K562 (cell line): Measurements from ENCODE around the gene DPP10. TPM values are rescaled to one million over a fixed set of nuclear protein-coding genes. Genes with fewer than 3 reads are reported as not detected.

Experiments used
- ATAC-seq: fragments of 200-7000 bp; cut with Tn5 transposase; 3 replicates; pipeline ENCODE4 v1.9.1; 2020; ENCODE audit warnings: moderate library complexity
- BruUV-seq: library from RNA; stranded (reverse); fragments of 400-500 nt; replicated peaks from 2 replicates; lab custom pipeline; 2021; lab: Mats Ljungman, UMichigan
- CTCF ChIA-PET: fragments of 300-600 bp; formaldehyde crosslinking; extraction: SDS; loops from one replicate; lab custom pipeline; 2021; ENCODE audit warnings: low intra/inter-chr PET ratio; lab: Yijun Ruan, JAX
- POLR2A ChIA-PET: fragments of 300-600, 350-650 bp; sonication (Branson Sonifier 250); formaldehyde crosslinking; extraction: SDS; loops from one replicate; lab custom pipeline; 2021; ENCODE audit warnings: antibody characterized with exemption, inconsistent platforms; lab: Yijun Ruan, JAX
- DNase-seq, 4 experiments: peaks; one replicate each; pipeline versions ENCODE4 v3.0.0 to v3.0.0-alpha.2; 2011 to 2018; ENCODE audit warnings: low spot score in 3 of 4, mixed read lengths in 3 of 4; ENCODE audit errors: extremely low read depth in 1 of 4
- FAIRE-seq: peaks from 2 replicates; lab custom pipeline; 2011; peaks lifted over from hg19 to GRCh38; lab: Jason Lieb, UNC
- H2AFZ ChIP-seq: 2 replicates; pipeline ENCODE4 v1.6.0; 2011; ENCODE audit warnings: low read depth, low read length, control low read depth, inconsistent platforms
- H3K27ac ChIP-seq: fragments of 200-600 bp; 3 replicates; pipeline ENCODE4 v1.8.0; 2011; ENCODE audit warnings: low read depth, mild to moderate bottlenecking, control low read depth, inconsistent platforms, low read length, moderate library complexity, mixed read lengths; ENCODE audit errors: extremely low read depth
- H3K27me3 ChIP-seq, 2 experiments: fragments of 300-600 bp in 1 of 2; 2 replicates in 1 of 2; 3 replicates in 1 of 2; pipeline versions ENCODE4 v1.6.0 to v1.8.0; 2011; ENCODE audit warnings: inconsistent platforms in 2 of 2, low read length in 2 of 2, mild to moderate bottlenecking in 1 of 2, mixed read lengths in 1 of 2, moderate library complexity in 1 of 2; ENCODE audit not compliant: control insufficient read depth in 2 of 2, insufficient read depth in 2 of 2
- H3K36me3 ChIP-seq: fragments of 300-600 bp; 3 replicates; pipeline ENCODE4 v1.8.0; 2011; ENCODE audit warnings: mild to moderate bottlenecking, low read length, inconsistent platforms; ENCODE audit not compliant: control insufficient read depth, insufficient read depth
- H3K4me1 ChIP-seq, 2 experiments: fragments of 200-600 bp in 1 of 2; replicated peaks in 1 of 2; 2 replicates in 1 of 2; 3 replicates in 1 of 2; pipeline versions ENCODE4 v1.5.1 to v1.8.0; 2011; ENCODE audit warnings: inconsistent platforms in 2 of 2, low read length in 2 of 2, mild to moderate bottlenecking in 1 of 2, mixed read lengths in 1 of 2, moderate library complexity in 1 of 2; ENCODE audit not compliant: control insufficient read depth in 2 of 2, insufficient read depth in 2 of 2
- H3K4me2 ChIP-seq: 2 replicates; pipeline ENCODE4 v1.6.1; 2011; ENCODE audit warnings: low read length, control low read depth, inconsistent platforms, mixed read lengths; ENCODE audit not compliant: insufficient read depth
- H3K4me3 ChIP-seq: fragments of 200-600 bp; sonication (generic), shearing (Covaris generic); 2 replicates; pipeline ENCODE4 v1.5.1; 2016; ENCODE audit warnings: control low read depth, inconsistent platforms
- H3K79me2 ChIP-seq: fragments of 200-600 bp; 3 replicates; pipeline ENCODE4 v1.8.0; 2011; ENCODE audit warnings: low read length, inconsistent platforms; ENCODE audit not compliant: control insufficient read depth, insufficient read depth
- H3K9ac ChIP-seq, 2 experiments: 2 replicates each; pipeline versions ENCODE4 v1.6.0 to v1.6.1; 2011; ENCODE audit warnings: low read depth in 2 of 2, low read length in 2 of 2, control low read depth in 1 of 2, inconsistent platforms in 1 of 2, mild to moderate bottlenecking in 1 of 2, mixed read lengths in 1 of 2; ENCODE audit not compliant: insufficient read depth in 1 of 2
- H3K9me1 ChIP-seq: one replicate; pipeline ENCODE4 v1.6.0; 2011; ENCODE audit warnings: inconsistent platforms, mild to moderate bottlenecking, low read length, moderate library complexity; ENCODE audit not compliant: control insufficient read depth, insufficient read depth
- H3K9me3 ChIP-seq: replicated peaks from 2 replicates; pipeline ENCODE4 v1.5.1; 2011; ENCODE audit warnings: low read depth, low read length, inconsistent platforms; ENCODE audit not compliant: control insufficient read depth, insufficient read depth
- H4K20me1 ChIP-seq: replicated peaks from 2 replicates; pipeline ENCODE4 v1.6.1; 2011; ENCODE audit warnings: low read length, inconsistent platforms, mixed read lengths; ENCODE audit not compliant: control insufficient read depth, insufficient read depth
- BRF1 ChIP-seq: IDR thresholded peaks from 3 replicates; pipeline ENCODE4 v1.6.1; 2011; ENCODE audit warnings: borderline replicate concordance, mild to moderate bottlenecking; ENCODE audit not compliant: insufficient read length; ENCODE audit errors: extremely low read depth
- HNRNPK ChIP-seq: fragments of 200-400 bp; formaldehyde crosslinking; IDR thresholded peaks from one replicate; pipeline ENCODE4 v1.6.1; 2018; ENCODE audit warnings: mild to moderate bottlenecking, low read depth, low read length; ENCODE audit not compliant: poor library complexity, severe bottlenecking
- POLR3A ChIP-seq: IDR thresholded peaks from 2 replicates; pipeline ENCODE4 v1.6.1; 2011; ENCODE audit warnings: borderline replicate concordance, mild to moderate bottlenecking, moderate library complexity; ENCODE audit not compliant: insufficient read length, insufficient read depth; ENCODE audit errors: extremely low read depth
- PRDM10 ChIP-seq: fragments of 450-650 bp; IDR thresholded peaks from 2 replicates; pipeline ENCODE4 v1.6.1; 2018; ENCODE audit not compliant: partially characterized antibody
- STAT5A ChIP-seq: IDR thresholded peaks from 2 replicates; pipeline ENCODE4 v1.6.1; 2012; ENCODE audit warnings: low read length, inconsistent platforms, borderline replicate concordance
- ZNF561 ChIP-seq: fragments of 450-650 bp; formaldehyde crosslinking; conservative IDR thresholded peaks from 2 replicates; pipeline ENCODE4 v1.4.0; 2020; ENCODE audit warnings: mild to moderate bottlenecking, moderate library complexity
- WGBS: fragments of 100-300 bp; shearing (Covaris generic); methylation state at CpG from one replicate; pipeline ENCODE4 v1.1.6; 2016; ENCODE audit warnings: low coverage, mixed read lengths; ENCODE audit not compliant: insufficient coverage; ENCODE audit errors: missing lambda C conversion rate; 5-methylcytosine and 5-hydroxymethylcytosine counted together
- in situ Hi-C: fragments of 300-500 bp; cut with MboI; formaldehyde crosslinking; loops from 4 replicates; pipeline ENCODE4 v1.15.0; 2018; ENCODE audit warnings: inconsistent platforms, mixed read lengths
- intact Hi-C: fragments of 100-400 bp; cut with micrococcal nuclease; formaldehyde crosslinking; loops from 2 replicates; pipeline ENCODE4 v1.14.2; 2022
- polyA plus RNA-seq, 8 experiments: library from polyadenylated mRNA; depleted of rRNA in 4 of 8; stranded (reverse) in 5 of 8; unstranded in 3 of 8; fragments of >200 nt; fragmentation: Nextera tagmentation in 2 of 8; fragmentation: Illumina TruSeq in 1 of 8; extraction: Ambion mirVana in 2 of 8; extraction: Trizol in 1 of 8; gene quantifications; 2 replicates each; pipeline versions ENCODE4 v1.2.1 to v1.2.3, GENCODE V29; 2011 to 2014; ENCODE audit warnings: inconsistent platforms in 1 of 8, missing spikeins in 1 of 8
- total RNA-seq, 7 experiments: library from RNA; depleted of rRNA in 6 of 7; stranded (reverse); fragments of >200 nt in 6 of 7; fragmentation: Illumina TruSeq in 2 of 7; extraction: Trizol in 2 of 7; gene quantifications; 2 replicates each; pipeline versions ENCODE4 v1.2.1 to v1.2.3, GENCODE V29; 2011 to 2021; ENCODE audit warnings: low replicate concordance in 1 of 7
- TF ChIP-seq, protein P1 (sequence below), 2 experiments: IDR thresholded peaks; 2 replicates each; pipeline ENCODE4 v1.6.1; 2012; ENCODE audit warnings: improper control_type of control experiment in 2 of 2, low read depth in 2 of 2, low read length in 2 of 2, borderline replicate concordance in 1 of 2
- TF ChIP-seq, protein P2 (sequence below): sonication (generic); formaldehyde crosslinking; IDR thresholded peaks from 2 replicates; pipeline ENCODE4 v1.8.0; 2022; ENCODE audit warnings: mild to moderate bottlenecking, missing genetic modification reagents

Gene DPP10
- total and polyA plus RNA-seq, 9 of the 15 experiments (the other 6 are each of a cell fraction or from before 2014, with no cell fraction given): not detected

DNA sequence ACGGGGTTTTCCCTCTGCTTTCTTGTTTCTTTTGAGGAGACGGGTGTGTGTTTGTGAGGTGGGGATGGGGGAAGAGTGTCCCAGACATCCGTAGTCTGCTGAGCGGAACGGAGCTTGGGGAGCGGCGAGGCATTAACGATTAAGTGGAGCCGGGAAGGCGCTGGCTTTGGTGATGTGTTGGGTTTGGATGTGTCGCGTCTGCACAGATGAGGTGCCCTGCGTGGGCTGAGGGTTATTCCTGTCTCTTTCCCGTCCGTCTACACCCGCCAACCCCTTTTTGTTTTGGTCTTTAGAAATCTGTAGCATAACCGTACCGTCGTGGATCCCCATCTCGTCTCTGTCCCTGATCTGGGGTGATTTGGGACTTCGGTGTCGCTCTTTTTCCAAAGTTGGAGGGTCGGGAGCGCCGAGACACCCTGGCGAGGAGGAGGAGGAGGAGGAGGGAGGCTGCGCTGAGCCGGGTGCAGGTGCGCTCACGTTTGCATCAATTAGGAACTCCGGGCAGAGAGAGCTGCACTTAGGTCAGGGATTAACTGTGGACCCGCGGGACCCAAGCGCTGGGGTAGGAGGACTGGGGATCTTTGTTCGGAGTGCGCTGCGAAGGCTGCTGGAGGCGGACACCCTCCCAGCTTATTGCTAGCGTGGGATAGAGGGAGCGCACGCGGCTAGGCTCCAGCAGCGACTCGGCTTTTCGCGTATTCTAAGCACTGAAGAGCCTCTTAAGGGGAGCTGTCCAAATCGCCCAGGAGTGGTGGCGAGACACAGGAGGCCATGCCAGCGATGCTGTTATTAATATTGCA lies 720.3 kb downstream of the DPP10 start:
- no peak overlapping the region for H3K27ac ChIP-seq
- FAIRE-seq (no peak), ATAC-seq (no peak), DNase-seq (no peak)
- no peaks in the 10 kb centered on the region for H3K9me3 ChIP-seq
- no peaks in the 10 kb centered on the region for H3K4me1 ChIP-seq
- H3K27me3 ChIP-seq: no peaks in the 10 kb centered on the region
- TF ChIP-seq, protein P1, sequence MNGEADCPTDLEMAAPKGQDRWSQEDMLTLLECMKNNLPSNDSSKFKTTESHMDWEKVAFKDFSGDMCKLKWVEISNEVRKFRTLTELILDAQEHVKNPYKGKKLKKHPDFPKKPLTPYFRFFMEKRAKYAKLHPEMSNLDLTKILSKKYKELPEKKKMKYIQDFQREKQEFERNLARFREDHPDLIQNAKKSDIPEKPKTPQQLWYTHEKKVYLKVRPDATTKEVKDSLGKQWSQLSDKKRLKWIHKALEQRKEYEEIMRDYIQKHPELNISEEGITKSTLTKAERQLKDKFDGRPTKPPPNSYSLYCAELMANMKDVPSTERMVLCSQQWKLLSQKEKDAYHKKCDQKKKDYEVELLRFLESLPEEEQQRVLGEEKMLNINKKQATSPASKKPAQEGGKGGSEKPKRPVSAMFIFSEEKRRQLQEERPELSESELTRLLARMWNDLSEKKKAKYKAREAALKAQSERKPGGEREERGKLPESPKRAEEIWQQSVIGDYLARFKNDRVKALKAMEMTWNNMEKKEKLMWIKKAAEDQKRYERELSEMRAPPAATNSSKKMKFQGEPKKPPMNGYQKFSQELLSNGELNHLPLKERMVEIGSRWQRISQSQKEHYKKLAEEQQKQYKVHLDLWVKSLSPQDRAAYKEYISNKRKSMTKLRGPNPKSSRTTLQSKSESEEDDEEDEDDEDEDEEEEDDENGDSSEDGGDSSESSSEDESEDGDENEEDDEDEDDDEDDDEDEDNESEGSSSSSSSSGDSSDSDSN (IDR thresholded peaks at IDR 0.05; ENCODE audit: borderline replicate concordance in 1 of 2, low read depth in 2 of 2, low read length in 2 of 2): no peak
- TF ChIP-seq HNRNPK (no peak), STAT5A (no peak), PRDM10 (no peak), BRF1 (no peak), ZNF561 (CRISPR knock-in tag) (no peak), POLR3A (no peak)
- TF ChIP-seq, protein P2, sequence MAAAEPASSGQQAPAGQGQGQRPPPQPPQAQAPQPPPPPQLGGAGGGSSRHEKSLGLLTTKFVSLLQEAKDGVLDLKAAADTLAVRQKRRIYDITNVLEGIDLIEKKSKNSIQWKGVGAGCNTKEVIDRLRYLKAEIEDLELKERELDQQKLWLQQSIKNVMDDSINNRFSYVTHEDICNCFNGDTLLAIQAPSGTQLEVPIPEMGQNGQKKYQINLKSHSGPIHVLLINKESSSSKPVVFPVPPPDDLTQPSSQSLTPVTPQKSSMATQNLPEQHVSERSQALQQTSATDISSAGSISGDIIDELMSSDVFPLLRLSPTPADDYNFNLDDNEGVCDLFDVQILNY: no peak
- H3K79me2 ChIP-seq: no peaks in the 10 kb centered on the region
- no peaks in the 10 kb centered on the region for H3K36me3 ChIP-seq
- no peak overlapping the region for H3K4me2 ChIP-seq
- H2AFZ ChIP-seq: no peak overlapping the region
- in situ Hi-C loops: no loop called here
- H3K4me3 ChIP-seq: no peak overlapping the region
- no peak overlapping the region for H3K9ac ChIP-seq
- ChIA-PET CTCF (no interaction called here), POLR2A (interaction anchor here (0.6 kb wide), 1 partner anchor 134 kb away, joined by 3 read pairs; no protein-coding TSS in a partner anchor)
- intact Hi-C loops: no loop called here
- no peaks in the 10 kb centered on the region for H4K20me1 ChIP-seq
- no TSS peak for BruUV-seq
- H3K9me1 ChIP-seq: no peaks in the 10 kb centered on the region
- 11% methylated on average over 32 of the region's 49 CpGs for WGBS
